ENCODE measurements around the gene PRXL2B.

Gene PRXL2B

GRCh38 chr1:2541619-2542245, 44.8 kb upstream of the PRXL2B start:
- Histone ChIP-seq H3K4me1 (ENCODE audit: control insufficient read depth, low read length) (peaks cover 9% of the 10 kb centered on the region), H3K79me2 (ENCODE audit: control insufficient read depth, low read length) (no peaks in the 10 kb centered on the region), H3K27ac (ENCODE audit: low read depth, low read length) (no peak overlapping the region), H3K9me2 (replicated peaks; ENCODE audit: control insufficient read depth, low read length) (no peaks in the 10 kb centered on the region), H3F3A (ENCODE audit: control insufficient read depth, insufficient read depth) (no peaks in the 10 kb centered on the region), H3K27me3 (ENCODE audit: control insufficient read depth, low read length) (peaks cover 29% of the 10 kb centered on the region), H3K4me2 (ENCODE audit: low read length) (no peak overlapping the region), H3K36me3 (ENCODE audit: control insufficient read depth, low read length) (no peaks in the 10 kb centered on the region), H3K9me3 (ENCODE audit: control insufficient read depth, insufficient read depth, low read length) (no peaks in the 10 kb centered on the region), H4K20me1 (ENCODE audit: control insufficient read depth, insufficient read depth, low read depth, low read length) (no peaks in the 10 kb centered on the region), H3K4me3 (ENCODE audit: low read length) (no peak overlapping the region)
- TF ChIP-seq, protein P1, sequence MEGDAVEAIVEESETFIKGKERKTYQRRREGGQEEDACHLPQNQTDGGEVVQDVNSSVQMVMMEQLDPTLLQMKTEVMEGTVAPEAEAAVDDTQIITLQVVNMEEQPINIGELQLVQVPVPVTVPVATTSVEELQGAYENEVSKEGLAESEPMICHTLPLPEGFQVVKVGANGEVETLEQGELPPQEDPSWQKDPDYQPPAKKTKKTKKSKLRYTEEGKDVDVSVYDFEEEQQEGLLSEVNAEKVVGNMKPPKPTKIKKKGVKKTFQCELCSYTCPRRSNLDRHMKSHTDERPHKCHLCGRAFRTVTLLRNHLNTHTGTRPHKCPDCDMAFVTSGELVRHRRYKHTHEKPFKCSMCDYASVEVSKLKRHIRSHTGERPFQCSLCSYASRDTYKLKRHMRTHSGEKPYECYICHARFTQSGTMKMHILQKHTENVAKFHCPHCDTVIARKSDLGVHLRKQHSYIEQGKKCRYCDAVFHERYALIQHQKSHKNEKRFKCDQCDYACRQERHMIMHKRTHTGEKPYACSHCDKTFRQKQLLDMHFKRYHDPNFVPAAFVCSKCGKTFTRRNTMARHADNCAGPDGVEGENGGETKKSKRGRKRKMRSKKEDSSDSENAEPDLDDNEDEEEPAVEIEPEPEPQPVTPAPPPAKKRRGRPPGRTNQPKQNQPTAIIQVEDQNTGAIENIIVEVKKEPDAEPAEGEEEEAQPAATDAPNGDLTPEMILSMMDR (IDR thresholded peaks at IDR 0.05; ENCODE audit: low read depth, low read length, poor library complexity, severe bottlenecking): no peak
- no peak for TF ChIP-seq EZH2phosphoT487 (IDR thresholded peaks at IDR 0.05; ENCODE audit: borderline replicate concordance, low read length)

DNA sequence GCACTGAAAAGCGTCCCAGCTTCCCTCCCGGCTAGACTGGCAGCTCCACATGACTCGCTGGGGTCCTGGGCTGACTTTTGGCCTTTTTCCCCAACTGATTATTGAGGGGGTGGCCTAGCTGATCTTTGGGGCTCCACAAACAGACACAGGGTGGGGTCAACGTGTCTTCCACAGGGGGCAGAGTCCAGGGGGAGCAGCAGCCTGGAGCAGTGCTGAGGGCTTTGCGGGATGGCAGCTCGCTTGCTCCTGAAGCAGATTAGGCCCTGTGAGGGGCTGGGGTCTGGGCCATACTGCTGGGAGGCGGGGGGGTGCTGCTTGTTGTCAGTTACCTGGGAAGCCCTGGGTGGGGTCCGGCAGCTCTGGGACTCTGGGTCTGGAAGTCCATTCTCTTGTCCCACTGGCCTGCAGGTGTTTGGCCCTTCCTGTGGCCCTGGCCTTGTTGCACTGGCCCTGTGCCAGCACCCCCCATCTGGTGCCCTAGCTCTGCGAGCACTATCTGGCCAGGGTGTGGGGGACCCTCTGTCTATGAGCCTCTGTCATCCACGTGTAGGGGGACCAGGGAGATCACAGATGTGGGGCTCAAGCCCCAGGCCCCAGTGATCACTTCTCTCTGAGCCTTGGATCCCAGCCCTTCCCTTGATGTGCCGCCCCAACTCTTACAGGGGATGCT, 44.2 kb upstream of the PRXL2B start:
- Histone ChIP-seq H4K20me1 (ENCODE audit: control insufficient read depth, insufficient read depth, low read depth, low read length) (no peaks in the 10 kb centered on the region), H3K4me1 (ENCODE audit: control insufficient read depth, low read length) (peaks cover 14% of the 10 kb centered on the region), H3K4me3 (ENCODE audit: low read length) (no peak overlapping the region), H3K36me3 (ENCODE audit: control insufficient read depth, low read length) (no peaks in the 10 kb centered on the region), H3K9me2 (replicated peaks; ENCODE audit: control insufficient read depth, low read length) (no peaks in the 10 kb centered on the region), H3K79me2 (ENCODE audit: control insufficient read depth, low read length) (peaks cover 4% of the 10 kb centered on the region; the same call in 1 of the 2 replicates), H3K9me3 (ENCODE audit: control insufficient read depth, insufficient read depth, low read length) (no peaks in the 10 kb centered on the region), H3K27ac (ENCODE audit: low read depth, low read length) (no peak overlapping the region), H3K27me3 (ENCODE audit: control insufficient read depth, low read length) (peaks cover 29% of the 10 kb centered on the region), H3K4me2 (ENCODE audit: low read length) (no peak overlapping the region), H3F3A (ENCODE audit: control insufficient read depth, insufficient read depth) (peaks cover 2% of the 10 kb centered on the region)
- TF ChIP-seq, protein P1 (IDR thresholded peaks at IDR 0.05; ENCODE audit: low read depth, low read length, poor library complexity, severe bottlenecking): no peak
- TF ChIP-seq EZH2phosphoT487 (IDR thresholded peaks at IDR 0.05; ENCODE audit: borderline replicate concordance, low read length): no peak

DNA sequence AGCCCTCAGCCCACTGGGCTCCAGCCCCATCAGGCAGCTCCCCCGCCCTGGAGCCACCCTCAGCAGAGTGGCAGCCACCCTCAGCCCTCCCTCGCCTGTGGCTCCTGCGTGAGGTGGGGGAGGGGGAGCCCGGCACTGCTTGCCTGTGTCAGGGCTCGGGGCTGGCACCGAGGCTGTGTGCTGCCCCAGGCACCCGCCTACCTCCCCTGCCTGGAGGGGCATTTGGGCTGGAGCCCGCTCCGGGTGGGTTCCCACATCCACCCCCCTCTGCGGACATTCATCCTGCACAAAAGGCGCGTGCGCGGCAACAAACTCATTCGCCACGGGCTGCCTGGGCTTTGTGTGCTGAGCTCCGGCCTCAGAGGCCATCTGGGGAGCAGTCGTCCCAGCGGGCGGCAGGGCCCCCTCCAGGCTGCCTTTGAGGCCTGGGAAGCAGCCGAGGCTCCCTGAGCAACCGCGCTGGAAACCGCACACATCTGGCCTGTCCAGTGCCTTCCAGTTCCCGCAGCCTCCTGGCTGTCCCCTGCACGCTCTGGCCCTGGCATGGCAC, 43.0 kb upstream of the PRXL2B start:
- Histone ChIP-seq H3F3A (ENCODE audit: control insufficient read depth, insufficient read depth) (peaks cover 13% of the 10 kb centered on the region), H3K79me2 (ENCODE audit: control insufficient read depth, low read length) (peaks cover 6% of the 10 kb centered on the region; the same call in 1 of the 2 replicates), H3K9me2 (replicated peaks; ENCODE audit: control insufficient read depth, low read length) (no peaks in the 10 kb centered on the region), H3K36me3 (ENCODE audit: control insufficient read depth, low read length) (no peaks in the 10 kb centered on the region), H3K27ac (ENCODE audit: low read depth, low read length) (no peak overlapping the region), H3K27me3 (ENCODE audit: control insufficient read depth, low read length) (peaks cover 29% of the 10 kb centered on the region), H3K4me2 (ENCODE audit: low read length) (no peak overlapping the region), H3K4me1 (ENCODE audit: control insufficient read depth, low read length) (peaks cover 26% of the 10 kb centered on the region), H3K9me3 (ENCODE audit: control insufficient read depth, insufficient read depth, low read length) (no peaks in the 10 kb centered on the region), H4K20me1 (ENCODE audit: control insufficient read depth, insufficient read depth, low read depth, low read length) (no peaks in the 10 kb centered on the region), H3K4me3 (ENCODE audit: low read length) (no peak overlapping the region)
- TF ChIP-seq EZH2phosphoT487 (IDR thresholded peaks at IDR 0.05; ENCODE audit: borderline replicate concordance, low read length): no peak
- TF ChIP-seq, protein P1 (IDR thresholded peaks at IDR 0.05; ENCODE audit: low read depth, low read length, poor library complexity, severe bottlenecking): no peak
